Thoracic aorta (tissue), 2 donors: Measurements from ENCODE around the gene FNDC3B. TPM values are rescaled to one million over a fixed set of nuclear protein-coding genes. Genes with fewer than 3 reads are reported as not detected.

Experiments used
- ATAC-seq: fragments of 150-250 bp; one replicate; pipeline ENCODE4 v1.8.0; 2017; ENCODE audit warnings: low read depth; ENCODE audit not compliant: insufficient number of reproducible peaks, low FRiP score
- DNase-seq: peaks from one replicate; pipeline ENCODE4 v3.0.0-alpha.2; 2020; ENCODE audit warnings: low spot score
- H3K27ac ChIP-seq, 2 donors: fragments of 200-600 bp; sonication (generic); 1 replicate in 1 of 2; 2 replicates in 1 of 2; pipeline ENCODE4 v1.5.1; 2016; ENCODE audit warnings: mild to moderate bottlenecking in 2 of 2, moderate library complexity in 2 of 2
- H3K27me3 ChIP-seq: fragments of 200-600 bp; sonication (generic); replicated peaks from 2 replicates; pipeline ENCODE4 v1.6.0; 2016; ENCODE audit warnings: mild to moderate bottlenecking; ENCODE audit not compliant: insufficient read depth
- H3K36me3 ChIP-seq: fragments of 200-600 bp; sonication (generic); one replicate; pipeline ENCODE4 v1.5.1; 2016
- H3K4me1 ChIP-seq, 2 donors: fragments of 200-600 bp; sonication (generic); 1 replicate in 1 of 2; 2 replicates in 1 of 2; pipeline versions ENCODE4 v1.5.1 to v1.6.0; 2016; ENCODE audit warnings: low read depth in 2 of 2, mild to moderate bottlenecking in 1 of 2; ENCODE audit not compliant: control insufficient read depth in 1 of 2
- H3K4me3 ChIP-seq: fragments of 200-600 bp; sonication (generic); 2 replicates; pipeline ENCODE4 v1.5.1; 2016; ENCODE audit warnings: mild to moderate bottlenecking
- H3K9me3 ChIP-seq: fragments of 200-600 bp; sonication (generic); 2 replicates; pipeline ENCODE4 v1.5.1; 2016
- total RNA-seq, 2 donors: library from RNA; depleted of rRNA; stranded (reverse); fragments of >200 nt; gene quantifications; one replicate each; pipeline versions ENCODE4 v1.1.0 to v1.2.3, GENCODE V29; 2016
- TF ChIP-seq, protein P1 (sequence below): fragments of 200-600 bp; sonication (generic); IDR thresholded peaks from one replicate; pipeline ENCODE4 v1.5.1; 2019; ENCODE audit warnings: antibody characterized with exemption

Gene FNDC3B
- total RNA-seq, 2 donors from 2014 or later, result 113 to 163 TPM

GRCh38 chr3:172309059-172309458 lies 269.7 kb downstream of the FNDC3B start:
- DNase-seq (no peak), ATAC-seq (no peak)
- Histone ChIP-seq H3K4me3 (no peak overlapping the region), H3K27ac (no peak overlapping the region), H3K27me3 (no peaks in the 10 kb centered on the region), H3K9me3 (no peaks in the 10 kb centered on the region), H3K36me3 (peaks cover 20% of the 10 kb centered on the region), H3K4me1 (peaks cover 14 to 70% of the 10 kb centered on the region in 2 donors)
- TF ChIP-seq, protein P1, sequence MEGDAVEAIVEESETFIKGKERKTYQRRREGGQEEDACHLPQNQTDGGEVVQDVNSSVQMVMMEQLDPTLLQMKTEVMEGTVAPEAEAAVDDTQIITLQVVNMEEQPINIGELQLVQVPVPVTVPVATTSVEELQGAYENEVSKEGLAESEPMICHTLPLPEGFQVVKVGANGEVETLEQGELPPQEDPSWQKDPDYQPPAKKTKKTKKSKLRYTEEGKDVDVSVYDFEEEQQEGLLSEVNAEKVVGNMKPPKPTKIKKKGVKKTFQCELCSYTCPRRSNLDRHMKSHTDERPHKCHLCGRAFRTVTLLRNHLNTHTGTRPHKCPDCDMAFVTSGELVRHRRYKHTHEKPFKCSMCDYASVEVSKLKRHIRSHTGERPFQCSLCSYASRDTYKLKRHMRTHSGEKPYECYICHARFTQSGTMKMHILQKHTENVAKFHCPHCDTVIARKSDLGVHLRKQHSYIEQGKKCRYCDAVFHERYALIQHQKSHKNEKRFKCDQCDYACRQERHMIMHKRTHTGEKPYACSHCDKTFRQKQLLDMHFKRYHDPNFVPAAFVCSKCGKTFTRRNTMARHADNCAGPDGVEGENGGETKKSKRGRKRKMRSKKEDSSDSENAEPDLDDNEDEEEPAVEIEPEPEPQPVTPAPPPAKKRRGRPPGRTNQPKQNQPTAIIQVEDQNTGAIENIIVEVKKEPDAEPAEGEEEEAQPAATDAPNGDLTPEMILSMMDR, result no peak

DNA sequence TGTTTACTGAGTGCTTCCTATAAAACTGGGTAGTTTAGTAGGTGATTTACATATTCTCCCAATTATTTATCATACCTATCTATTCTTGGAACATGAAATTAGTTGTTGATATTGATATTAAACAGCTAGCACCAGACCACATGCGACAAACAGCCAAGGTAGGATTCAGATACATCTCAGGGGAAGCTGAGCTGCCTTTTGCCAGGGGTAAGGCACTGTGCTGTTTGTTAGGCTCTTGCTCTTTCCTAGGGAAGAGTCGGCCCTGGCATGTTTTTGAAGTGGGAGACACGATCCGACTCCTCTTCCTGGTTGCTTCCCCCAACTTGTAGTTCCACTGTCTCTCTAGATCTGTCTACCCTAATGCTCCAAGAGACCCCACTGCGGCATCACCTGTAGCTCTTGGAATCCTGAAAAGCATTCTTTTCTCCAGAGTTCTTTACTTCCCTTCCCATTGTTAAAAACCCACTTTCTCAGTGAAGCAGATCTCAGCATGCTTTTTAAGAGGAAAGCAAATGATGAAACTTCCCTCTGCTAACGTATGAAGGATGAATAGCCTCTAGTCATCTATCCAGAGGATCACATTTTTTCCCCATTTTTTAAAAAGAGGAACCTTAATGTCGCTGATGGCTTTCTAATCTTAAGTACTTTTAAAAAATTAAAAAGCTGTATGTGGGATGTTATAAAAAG lies 270.5 kb downstream of the FNDC3B start:
- ATAC-seq, result no peak
- TF ChIP-seq, protein P1, result no peak
- Histone ChIP-seq H3K27ac (no peak overlapping the region), H3K27me3 (no peaks in the 10 kb centered on the region), H3K36me3 (peaks cover 20% of the 10 kb centered on the region), H3K4me1 (peaks cover 16 to 76% of the 10 kb centered on the region in 2 donors), H3K9me3 (no peaks in the 10 kb centered on the region), H3K4me3 (no peak overlapping the region)
- no peak for DNase-seq

DNA sequence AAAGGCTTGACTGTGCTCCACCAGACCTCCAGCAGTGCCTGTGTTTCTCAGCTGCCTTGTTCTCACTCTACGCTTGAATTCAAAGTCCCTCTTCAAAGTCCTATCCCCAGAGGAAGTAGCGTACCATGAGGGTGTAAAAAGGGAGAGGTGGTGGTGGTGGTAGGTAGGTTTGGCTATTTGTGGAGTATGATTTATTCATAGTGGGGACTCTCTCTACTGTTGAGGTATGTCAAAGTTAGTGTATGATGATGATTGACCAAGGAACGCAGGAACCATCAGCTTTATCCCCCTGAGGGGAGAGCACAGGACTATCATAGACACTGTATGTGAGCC lies 271.0 kb downstream of the FNDC3B start:
- H3K36me3 ChIP-seq, result peaks cover 20% of the 10 kb centered on the region

GRCh38 chr3:172311217-172311616 lies 271.8 kb downstream of the FNDC3B start:
- no peak for ATAC-seq
- peaks cover 20% of the 10 kb centered on the region for H3K36me3 ChIP-seq

More for the DNA sequence above, 271.0 kb downstream of the FNDC3B start:
- Histone ChIP-seq H3K27me3 (no peaks in the 10 kb centered on the region), H3K4me1 (peaks cover 20 to 80% of the 10 kb centered on the region in 2 donors), H3K9me3 (no peaks in the 10 kb centered on the region), H3K4me3 (no peak overlapping the region), H3K27ac (no peak overlapping the region)
- DNase-seq (no peak), ATAC-seq (no peak)
- TF ChIP-seq, protein P1, result no peak

DNA sequence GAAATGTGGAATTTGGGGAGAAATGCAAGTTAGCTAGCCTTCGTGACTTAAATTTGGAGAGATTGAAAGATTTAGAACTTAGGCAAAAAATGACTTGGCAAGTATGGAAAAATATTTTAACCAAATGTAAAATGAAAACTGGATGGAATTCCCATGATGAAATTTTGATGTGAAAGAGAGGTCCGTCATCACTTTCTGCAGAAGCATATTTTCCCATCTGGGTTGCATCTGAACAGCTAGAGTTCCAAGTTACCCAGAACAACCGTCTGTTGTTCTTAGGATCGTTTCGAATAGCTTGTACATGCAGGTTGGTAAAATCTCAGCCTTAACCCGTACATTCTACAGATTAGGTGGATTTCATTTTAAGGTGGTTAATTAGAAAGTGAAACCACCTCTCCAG lies 272.6 kb downstream of the FNDC3B start:
- H3K27ac ChIP-seq, result peak overlapping the region; percentile 14 to 15
- peaks cover 33 to 81% of the 10 kb centered on the region in 2 donors for H3K4me1 ChIP-seq
- H3K36me3 ChIP-seq, result peaks cover 20% of the 10 kb centered on the region
- no peaks in the 10 kb centered on the region for H3K27me3 ChIP-seq
- TF ChIP-seq, protein P1, result no peak
- peak overlapping the region; percentile 14 for H3K4me3 ChIP-seq
- DNase-seq (no peak), ATAC-seq (no peak)
- no peaks in the 10 kb centered on the region for H3K9me3 ChIP-seq

More at GRCh38 chr3:172311217-172311616, 271.8 kb downstream of the FNDC3B start:
- no peak for DNase-seq
- H3K4me1 ChIP-seq, result peaks cover 27 to 80% of the 10 kb centered on the region in 2 donors
- H3K4me3 ChIP-seq, result no peak overlapping the region
- H3K9me3 ChIP-seq, result no peaks in the 10 kb centered on the region
- H3K27me3 ChIP-seq, result no peaks in the 10 kb centered on the region
- no peak overlapping the region for H3K27ac ChIP-seq
- TF ChIP-seq, protein P1, result no peak
